Measurements from ENCODE around the gene LRP1.

Gene LRP1

GRCh38 chr12:57134949-57135348 is 6.7 kb downstream of the LRP1 start:
- no peak for DNase-seq
- no peak for ATAC-seq
- H3K4me1 Mint-ChIP-seq, result peaks cover 10% of the 10 kb centered on the region
- H3K27ac Mint-ChIP-seq, result no peak overlapping the region
- H3K27me3 Mint-ChIP-seq, result peaks cover 5% of the 10 kb centered on the region
- no peak overlapping the region for H3K4me3 Mint-ChIP-seq
- no peaks in the 10 kb centered on the region for H3K9me3 Mint-ChIP-seq

- H3K27ac Mint-ChIP-seq, result no peak overlapping the region
- ATAC-seq, result no peak
- no peaks in the 10 kb centered on the region for H3K27me3 Mint-ChIP-seq
- H3K4me1 Mint-ChIP-seq, result peaks cover 9% of the 10 kb centered on the region
- DNase-seq, result no peak
- no peaks in the 10 kb centered on the region for H3K9me3 Mint-ChIP-seq
- no peak overlapping the region for H3K4me3 Mint-ChIP-seq
Measured at GRCh38 chr12:57135527-57136326, 7.4 kb downstream of the LRP1 start.

- Mint-ChIP-seq H3K4me1 (peaks cover 11% of the 10 kb centered on the region), H3K27me3 (no peaks in the 10 kb centered on the region), H3K4me3 (no peak overlapping the region), H3K9me3 (no peaks in the 10 kb centered on the region), H3K27ac (peak overlapping the region in 1 of 2 donors; percentile 12)
- no peak for ATAC-seq
- no peak for DNase-seq
Measured at GRCh38 chr12:57138526-57139272, 10.4 kb downstream of the LRP1 start.

GRCh38 chr12:57139796-57140649 is 11.7 kb downstream of the LRP1 start:
- Mint-ChIP-seq H3K9me3 (no peaks in the 10 kb centered on the region), H3K27ac (no peak overlapping the region), H3K4me1 (peaks cover 12% of the 10 kb centered on the region), H3K4me3 (no peak overlapping the region), H3K27me3 (no peaks in the 10 kb centered on the region)
- ATAC-seq, result no peak
- DNase-seq, result no peak

- H3K4me1 Mint-ChIP-seq, result peaks cover 12% of the 10 kb centered on the region
- no peaks in the 10 kb centered on the region for H3K27me3 Mint-ChIP-seq
- DNase-seq (no peak), ATAC-seq (no peak)
- H3K4me3 Mint-ChIP-seq, result no peak overlapping the region
- H3K9me3 Mint-ChIP-seq, result no peaks in the 10 kb centered on the region
- H3K27ac Mint-ChIP-seq, result peak overlapping the region in 1 of 2 donors; percentile 39
Measured at GRCh38 chr12:57141249-57141648, 13.0 kb downstream of the LRP1 start.

- Mint-ChIP-seq H3K4me3 (no peak overlapping the region), H3K27me3 (no peaks in the 10 kb centered on the region), H3K27ac (no peak overlapping the region), H3K9me3 (no peaks in the 10 kb centered on the region), H3K4me1 (peaks cover 12% of the 10 kb centered on the region)
- DNase-seq (no peak), ATAC-seq (no peak)
Measured at GRCh38 chr12:57142121-57142520, 13.8 kb downstream of the LRP1 start.

GRCh38 chr12:57142727-57143126 is 14.4 kb downstream of the LRP1 start:
- no peaks in the 10 kb centered on the region for H3K9me3 Mint-ChIP-seq
- no peak overlapping the region for H3K4me3 Mint-ChIP-seq
- ATAC-seq (no peak), DNase-seq (no peak)
- peaks cover 12% of the 10 kb centered on the region for H3K4me1 Mint-ChIP-seq
- H3K27me3 Mint-ChIP-seq, result no peaks in the 10 kb centered on the region
- H3K27ac Mint-ChIP-seq, result no peak overlapping the region

- Mint-ChIP-seq H3K9me3 (no peaks in the 10 kb centered on the region), H3K27me3 (no peaks in the 10 kb centered on the region), H3K4me1 (peaks cover 12% of the 10 kb centered on the region), H3K27ac (peak overlapping the region in 1 of 2 donors; percentile 68), H3K4me3 (no peak overlapping the region)
- ATAC-seq (peak; percentile 56), DNase-seq (no peak)
Measured at GRCh38 chr12:57143454-57143853, 15.2 kb downstream of the LRP1 start.

- Mint-ChIP-seq H3K27me3 (no peaks in the 10 kb centered on the region), H3K9me3 (no peaks in the 10 kb centered on the region), H3K4me3 (no peak overlapping the region), H3K4me1 (peaks cover 12% of the 10 kb centered on the region), H3K27ac (no peak overlapping the region)
- no peak for ATAC-seq
- no peak for DNase-seq
Measured at GRCh38 chr12:57145460-57146059, 17.3 kb downstream of the LRP1 start.

- H3K27ac Mint-ChIP-seq, result no peak overlapping the region
- DNase-seq (no peak), ATAC-seq (no peak)
- H3K27me3 Mint-ChIP-seq, result no peaks in the 10 kb centered on the region
- H3K4me1 Mint-ChIP-seq, result peaks cover 12% of the 10 kb centered on the region
- H3K9me3 Mint-ChIP-seq, result no peaks in the 10 kb centered on the region
- no peak overlapping the region for H3K4me3 Mint-ChIP-seq
Measured at GRCh38 chr12:57146092-57146491, 17.8 kb downstream of the LRP1 start.

GRCh38 chr12:57146961-57147944 is 19.0 kb downstream of the LRP1 start, which contains the start of gene LRP1-AS:
LRP1-AS (minus strand) TSS chr12:57147619.
- Mint-ChIP-seq H3K4me1 (peaks cover 12% of the 10 kb centered on the region), H3K9me3 (no peaks in the 10 kb centered on the region), H3K27ac (peak within 1 kb of the TSS in 1 of 2 donors; percentile 49), H3K4me3 (no peak within 1 kb of the TSS), H3K27me3 (no peaks in the 10 kb centered on the region)
- DNase-seq (no peak), ATAC-seq (no peak)

- ATAC-seq (no peak), DNase-seq (no peak)
- Mint-ChIP-seq H3K27ac (peak overlapping the region in 1 of 2 donors; percentile 49), H3K27me3 (no peaks in the 10 kb centered on the region), H3K4me1 (peaks cover 1% of the 10 kb centered on the region), H3K4me3 (no peak overlapping the region), H3K9me3 (no peaks in the 10 kb centered on the region)
Measured at GRCh38 chr12:57148469-57149244, 20.4 kb downstream of the LRP1 start.

GRCh38 chr12:57149245-57149900 is 21.1 kb downstream of the LRP1 start:
- ATAC-seq (no peak), DNase-seq (no peak)
- no peaks in the 10 kb centered on the region for H3K4me1 Mint-ChIP-seq
- H3K27ac Mint-ChIP-seq, result no peak overlapping the region
- no peak overlapping the region for H3K4me3 Mint-ChIP-seq
- H3K27me3 Mint-ChIP-seq, result no peaks in the 10 kb centered on the region
- no peaks in the 10 kb centered on the region for H3K9me3 Mint-ChIP-seq

Data from stimulated activated naive CD8-positive, alpha-beta T cell treated with anti-CD3 and anti-CD28 coated beads, Interleukin-15, amount 100 ng/mL, for 72 hours (primary cell).